HepG2 (cell line): ENCODE data around the gene KRT33A. TPM values are rescaled to one million over a fixed set of nuclear protein-coding genes. Genes with fewer than 3 reads are reported as not detected.

Source experiments
- BHLHE40 ChIP-seq: IDR thresholded peaks from 2 replicates; pipeline ENCODE4 v1.6.1; 2011; ENCODE audit warnings: low read length, improper control_type of control experiment
- CENPX ChIP-seq: sonication (generic); formaldehyde crosslinking; IDR thresholded peaks from 2 replicates; pipeline ENCODE4 v1.9.0; 2021; ENCODE audit warnings: mild to moderate bottlenecking, missing genetic modification reagents, moderate library complexity
- GTF3A ChIP-seq: sonication (generic); formaldehyde crosslinking; conservative IDR thresholded peaks from 2 replicates; pipeline ENCODE4 v1.4.0; 2020; ENCODE audit warnings: mild to moderate bottlenecking, missing genetic modification reagents
- MYPOP ChIP-seq: sonication (generic); formaldehyde crosslinking; IDR thresholded peaks from 2 replicates; pipeline ENCODE4 v1.8.1; 2023; ENCODE audit warnings: mild to moderate bottlenecking, moderate library complexity, missing genetic modification reagents
- PHF5A ChIP-seq: IDR thresholded peaks from one replicate; pipeline ENCODE4 v1.6.1; 2018; ENCODE audit warnings: low read depth, missing genetic modification reagents; ENCODE audit not compliant: unreplicated experiment
- PRDM4 ChIP-seq: sonication (generic); formaldehyde crosslinking; IDR thresholded peaks from 2 replicates; pipeline ENCODE4 v1.9.0; 2021; ENCODE audit warnings: missing genetic modification reagents, borderline replicate concordance
- RARA ChIP-seq: IDR thresholded peaks from 2 replicates; pipeline ENCODE4 v1.6.1; 2016; ENCODE audit warnings: missing genetic modification reagents, missing compliant biosample characterization
- RFX1 ChIP-seq: fragments of 450-650 bp; IDR thresholded peaks from 2 replicates; pipeline ENCODE4 v1.6.1; 2017
- SIN3B ChIP-seq: fragments of 150-350 bp; IDR thresholded peaks from 2 replicates; pipeline ENCODE4 v1.6.1; 2014; ENCODE audit warnings: low read length
- ZNF124 ChIP-seq: sonication (generic); formaldehyde crosslinking; IDR thresholded peaks from 2 replicates; pipeline ENCODE4 v1.4.0; 2020; ENCODE audit warnings: missing genetic modification reagents
- ZNF275 ChIP-seq: sonication (generic); formaldehyde crosslinking; IDR thresholded peaks from 2 replicates; pipeline ENCODE4 v1.8.0; 2022; ENCODE audit warnings: missing genetic modification reagents, mild to moderate bottlenecking, inconsistent platforms, borderline replicate concordance
- ZNF281 ChIP-seq: sonication (generic); formaldehyde crosslinking; IDR thresholded peaks from 2 replicates; pipeline ENCODE4 v1.4.0; 2020; ENCODE audit warnings: missing genetic modification reagents, borderline replicate concordance
- ZNF3 ChIP-seq: IDR thresholded peaks from 2 replicates; pipeline ENCODE4 v1.7.0; 2017; ENCODE audit warnings: inconsistent platforms
- ZNF318 ChIP-seq: sonication (generic); formaldehyde crosslinking; IDR thresholded peaks from 2 replicates; pipeline ENCODE4 v1.4.0; 2020; ENCODE audit warnings: mild to moderate bottlenecking, missing genetic modification reagents
- polyA plus RNA-seq, 8 experiments: library from polyadenylated mRNA; depleted of rRNA in 3 of 8; stranded (reverse) in 7 of 8; unstranded in 1 of 8; fragments of >200 nt; fragmentation: Illumina TruSeq in 4 of 8; extraction: Trizol in 4 of 8; gene quantifications; 2 replicates each; pipeline versions ENCODE4 v1.2.1 to v1.2.3, GENCODE V29; 2011 to 2016; ENCODE audit warnings: low read depth in 4 of 8, missing spikeins in 1 of 8, mixed read lengths in 1 of 8; ENCODE audit not compliant: insufficient read depth in 1 of 8
- total RNA-seq, 5 experiments: library from RNA; depleted of rRNA; stranded (reverse); fragments of >200 nt; fragmentation: Illumina TruSeq; extraction: Trizol; gene quantifications; 2 replicates each; pipeline ENCODE4 v1.2.3, GENCODE V29; 2016; ENCODE audit warnings: low read depth in 1 of 5

KRT33A gene
- total and polyA plus RNA-seq, 2 of the 13 experiments (the other 11 are each of a cell fraction or from before 2014, with no cell fraction given) = not detected

- TF ChIP-seq PRDM4 (CRISPR knock-in tag) = no peak
- TF ChIP-seq CENPX (CRISPR knock-in tag) = no peak
- TF ChIP-seq BHLHE40 = no peak
- TF ChIP-seq MYPOP (CRISPR knock-in tag) = no peak
- no peak for TF ChIP-seq SIN3B
- TF ChIP-seq ZNF318 (CRISPR knock-in tag) = no peak
- TF ChIP-seq ZNF124 (CRISPR knock-in tag) = no peak
- TF ChIP-seq GTF3A (CRISPR knock-in tag) = no peak
- TF ChIP-seq ZNF275 (CRISPR knock-in tag) = no peak
- TF ChIP-seq ZNF281 (CRISPR knock-in tag) = no peak
- TF ChIP-seq RARA = no peak
- no peak for TF ChIP-seq ZNF3 (CRISPR knock-in tag)
- no peak for TF ChIP-seq PHF5A (CRISPR knock-in tag)
- no peak for TF ChIP-seq RFX1
These were observed 21.2 kb downstream of the KRT33A start (continued) for GRCh38 chr17:41329279-41329948.
